IPS DF 6.9 (cell line): ENCODE data around the gene RBM26.
"Not testable (repeated sequence)": the region's sequence is repeated elsewhere in the genome, so short reads cannot be mapped to it uniquely, and the experiment has no call there.

Experiments used
- DNase-seq: peaks from one replicate; pipeline ENCODE4 v3.0.0-alpha.2; 2013; ENCODE audit warnings: low read depth, low spot score
- H3K27ac ChIP-seq: one replicate; pipeline ENCODE4 v1.5.1; 2013; ENCODE audit warnings: low read length, control low read depth
- H3K27me3 ChIP-seq: 2 replicates; pipeline ENCODE4 v1.6.1; 2013; ENCODE audit warnings: mild to moderate bottlenecking, low read length; ENCODE audit not compliant: control insufficient read depth, insufficient read depth
- H3K36me3 ChIP-seq: 2 replicates; pipeline ENCODE4 v1.6.1; 2013; ENCODE audit warnings: low read length; ENCODE audit not compliant: control insufficient read depth, insufficient read depth
- H3K4me1 ChIP-seq: 2 replicates; pipeline ENCODE4 v1.6.1; 2013; ENCODE audit warnings: low read length; ENCODE audit not compliant: control insufficient read depth, insufficient read depth
- H3K4me3 ChIP-seq: 2 replicates; pipeline ENCODE4 v1.5.1; 2013; ENCODE audit warnings: mild to moderate bottlenecking, low read length
- H3K9me3 ChIP-seq: 2 replicates; pipeline ENCODE4 v1.6.1; 2013; ENCODE audit warnings: low read length, inconsistent platforms; ENCODE audit not compliant: control insufficient read depth, insufficient read depth
- WGBS: extraction: QIAGEN DNeasy Blood & Tissue Kit; methylation state at CpG from one replicate; pipeline ENCODE4 v1.1.7; 2013; ENCODE audit warnings: mixed read lengths, missing lambda C conversion rate; ENCODE audit not compliant: insufficient read length, insufficient coverage; 5-methylcytosine and 5-hydroxymethylcytosine counted together

The RBM26 gene

DNA sequence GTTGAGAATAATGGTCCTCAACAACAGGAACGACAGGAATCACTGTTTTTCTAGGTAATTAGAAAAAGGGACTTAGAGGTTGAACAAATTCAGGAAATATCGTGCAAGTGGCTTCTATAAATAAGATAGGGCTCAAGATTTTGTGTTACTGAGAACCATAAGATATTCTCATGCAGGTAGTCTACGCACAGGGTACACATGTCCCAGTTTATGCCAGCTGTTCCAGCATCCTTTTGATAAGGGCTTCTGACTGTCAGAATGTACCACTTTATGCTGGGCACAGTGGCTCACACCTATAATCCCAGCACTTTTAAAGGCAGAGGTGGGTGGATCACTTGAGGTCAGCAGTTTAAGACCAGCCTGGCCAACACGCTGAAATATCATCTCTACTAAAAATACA is 32.1 kb downstream of the RBM26 start:
- no peaks in the 10 kb centered on the region for H3K4me1 ChIP-seq
- H3K27me3 ChIP-seq: no peaks in the 10 kb centered on the region
- WGBS: no CpG with 5 or more reads among the region's 4 CpGs
- H3K36me3 ChIP-seq: peaks cover 2% of the 10 kb centered on the region; the same call in 1 of the 2 replicates
- no peak overlapping the region for H3K4me3 ChIP-seq
- no peak overlapping the region for H3K27ac ChIP-seq
- H3K9me3 ChIP-seq: no peaks in the 10 kb centered on the region
- DNase-seq: no peak

DNA sequence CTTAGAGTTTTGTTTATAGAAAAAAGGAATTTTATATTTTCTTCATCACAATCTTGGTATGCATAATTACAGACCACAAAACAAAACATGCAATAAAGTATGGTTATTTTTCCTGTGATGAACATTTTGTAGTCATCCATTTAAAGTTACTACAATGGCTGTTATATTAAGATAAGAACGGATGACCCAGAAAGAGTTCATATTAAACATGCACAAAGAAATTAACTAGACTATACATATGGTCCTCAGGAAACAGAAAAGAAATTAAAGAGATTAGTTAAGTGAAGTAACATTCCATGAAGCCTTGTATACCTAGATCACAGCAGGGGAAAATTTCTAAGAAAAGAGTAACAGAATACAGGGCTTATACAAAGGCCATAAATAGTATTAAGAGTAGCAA is 36.8 kb downstream of the RBM26 start:
- Histone ChIP-seq H3K9me3 (no peaks in the 10 kb centered on the region), H3K27me3 (no peaks in the 10 kb centered on the region), H3K36me3 (peaks cover 7% of the 10 kb centered on the region; the same call in 1 of the 2 replicates), H3K4me3 (no peak overlapping the region), H3K4me1 (no peaks in the 10 kb centered on the region), H3K27ac (no peak overlapping the region)
- WGBS: no CpG with 5 or more reads among the region's 1 CpG
- no peak for DNase-seq

DNA sequence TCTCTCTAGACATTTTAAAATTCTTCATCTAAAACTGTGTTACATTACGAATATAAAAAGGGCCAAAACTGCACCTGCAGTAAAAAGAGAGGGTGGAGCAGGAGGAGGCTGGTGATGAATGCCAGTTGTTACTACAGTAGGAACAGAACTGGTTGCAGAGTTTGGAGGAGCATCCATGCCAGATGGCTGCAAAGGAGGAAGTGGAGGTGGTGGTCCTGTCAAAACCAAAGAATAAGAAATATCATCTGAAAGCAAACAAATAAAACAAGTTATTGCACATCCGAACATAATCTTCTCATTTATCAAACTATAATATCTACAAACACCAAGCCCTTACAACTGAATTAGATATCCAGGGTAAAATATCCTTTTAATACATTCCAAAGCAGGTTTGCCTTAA is 40.1 kb downstream of the RBM26 start:
- no peaks in the 10 kb centered on the region for H3K9me3 ChIP-seq
- peaks cover 7% of the 10 kb centered on the region; the same call in 1 of the 2 replicates for H3K36me3 ChIP-seq
- WGBS: 100% methylated on average over 1 of the region's 2 CpGs

DNA sequence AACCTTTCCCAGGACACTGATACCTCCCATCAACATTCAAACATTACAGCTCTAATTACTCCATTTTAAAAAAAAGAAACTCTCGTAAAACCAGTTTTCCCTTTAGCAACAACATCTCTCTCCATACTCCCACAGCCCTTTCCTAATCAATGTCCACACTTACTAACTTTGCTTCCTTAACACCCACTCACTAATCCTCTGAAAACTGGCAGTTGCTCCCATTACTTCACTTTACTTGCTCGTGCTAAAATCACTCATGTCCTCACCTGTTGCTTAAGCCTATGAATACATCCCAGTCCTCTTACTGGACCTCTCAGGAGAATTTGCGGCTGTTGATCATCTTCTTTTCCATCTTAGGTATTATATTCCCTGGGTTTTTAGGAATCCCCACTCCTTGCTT is 44.8 kb downstream of the RBM26 start:
- WGBS: 100% methylated on average over 1 of the region's 3 CpGs
- no peaks in the 10 kb centered on the region for H3K9me3 ChIP-seq
- no peak overlapping the region for H3K4me3 ChIP-seq
- H3K27me3 ChIP-seq: no peaks in the 10 kb centered on the region
- H3K27ac ChIP-seq: no peak overlapping the region
- H3K4me1 ChIP-seq: no peaks in the 10 kb centered on the region
- no peak for DNase-seq
- peaks cover 6% of the 10 kb centered on the region; the same call in 1 of the 2 replicates for H3K36me3 ChIP-seq

More for the DNA sequence above, 40.1 kb downstream of the RBM26 start:
- Histone ChIP-seq H3K27ac (no peak overlapping the region), H3K4me1 (no peaks in the 10 kb centered on the region), H3K4me3 (no peak overlapping the region), H3K27me3 (no peaks in the 10 kb centered on the region)
- DNase-seq: no peak

DNA sequence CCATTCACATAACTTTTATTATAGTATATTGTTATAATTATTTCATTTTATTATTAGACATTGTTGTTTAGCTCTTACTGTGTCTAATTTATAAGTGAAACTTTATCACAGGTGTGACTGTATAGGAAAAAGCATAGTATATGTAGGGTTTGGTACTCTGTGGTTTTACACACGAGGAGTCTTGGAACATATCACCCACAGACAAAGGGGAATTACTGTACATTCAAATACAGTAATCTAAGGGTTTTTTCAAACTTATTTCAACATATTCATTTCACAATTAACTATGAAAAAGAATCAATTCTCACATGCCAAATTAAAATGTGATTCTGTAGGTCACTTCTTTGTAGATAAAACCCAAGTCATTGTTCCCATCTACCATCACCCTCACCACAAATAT is 46.0 kb downstream of the RBM26 start:
- Histone ChIP-seq H3K36me3 (peaks cover 2% of the 10 kb centered on the region; the same call in 1 of the 2 replicates), H3K27me3 (no peaks in the 10 kb centered on the region), H3K4me3 (no peak overlapping the region), H3K9me3 (no peaks in the 10 kb centered on the region), H3K4me1 (no peaks in the 10 kb centered on the region), H3K27ac (no peak overlapping the region)
- DNase-seq: no peak
- no CpG with 5 or more reads among the region's 1 CpG for WGBS

DNA sequence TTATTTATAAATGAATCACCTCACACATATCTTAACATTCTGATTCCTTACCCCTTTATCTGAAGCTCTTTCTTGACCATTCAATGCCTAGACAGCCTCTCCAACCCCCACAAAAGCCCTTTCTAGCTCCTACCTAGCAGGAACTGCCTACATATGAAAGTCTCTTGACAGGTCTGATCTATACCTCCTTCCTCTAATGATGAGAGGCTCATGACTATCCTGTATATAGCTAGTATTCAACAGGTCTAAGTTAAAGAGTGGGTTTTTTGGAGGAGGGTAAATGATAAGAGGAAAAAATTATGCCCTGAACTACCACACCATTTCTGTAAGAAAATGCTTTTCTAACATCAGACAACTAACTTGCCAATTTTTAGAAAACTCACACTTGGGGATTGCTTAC is 47.0 kb downstream of the RBM26 start:
- Histone ChIP-seq H3K27ac (no peak overlapping the region), H3K4me1 (no peaks in the 10 kb centered on the region), H3K36me3 (peaks cover 4% of the 10 kb centered on the region; the same call in 1 of the 2 replicates), H3K9me3 (no peaks in the 10 kb centered on the region), H3K4me3 (no peak overlapping the region), H3K27me3 (no peaks in the 10 kb centered on the region)
- no peak for DNase-seq

DNA sequence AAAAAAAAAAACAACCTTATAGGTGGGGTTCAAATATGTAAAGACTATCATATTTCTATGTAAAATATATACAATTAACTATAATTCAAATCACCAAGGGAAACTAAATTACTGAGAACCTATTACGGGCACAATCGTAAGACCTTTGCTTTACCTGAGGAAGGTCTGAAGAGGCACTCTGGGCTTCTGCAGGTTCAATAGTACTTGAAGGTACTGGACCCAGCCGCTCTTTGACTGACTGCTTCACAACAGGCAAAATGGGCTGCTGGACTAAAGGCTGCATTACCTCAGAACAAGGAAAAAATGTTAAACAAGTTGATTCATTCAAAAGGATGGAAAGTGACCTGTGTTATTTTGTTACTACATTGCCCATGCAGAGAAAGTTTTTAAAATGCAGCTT is 51.8 kb downstream of the RBM26 start:
- no peak overlapping the region for H3K4me3 ChIP-seq
- H3K27me3 ChIP-seq: no peaks in the 10 kb centered on the region
- no peaks in the 10 kb centered on the region for H3K4me1 ChIP-seq
- peaks cover 4% of the 10 kb centered on the region; the same call in 1 of the 2 replicates for H3K36me3 ChIP-seq
- H3K27ac ChIP-seq: no peak overlapping the region
- H3K9me3 ChIP-seq: no peaks in the 10 kb centered on the region
- no peak for DNase-seq
- no CpG with 5 or more reads among the region's 3 CpGs for WGBS

DNA sequence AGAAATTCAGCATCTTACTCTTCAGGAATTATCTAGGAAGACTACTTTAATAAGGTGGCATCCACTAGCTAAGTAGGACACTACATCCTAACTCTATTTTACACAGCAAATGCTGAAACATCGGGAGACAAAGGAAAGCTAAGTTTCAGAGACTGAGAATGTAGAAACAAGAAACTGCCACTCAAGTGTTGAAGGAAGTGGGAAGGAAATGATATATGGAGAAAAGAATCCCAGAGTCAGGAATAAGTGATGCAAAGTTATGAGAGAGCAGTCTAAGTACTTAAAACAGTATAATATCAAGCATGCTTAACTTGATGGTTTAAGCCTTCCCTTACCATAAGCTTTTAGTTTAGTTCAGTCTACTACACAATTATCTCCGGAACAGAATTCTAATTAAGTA is 52.4 kb downstream of the RBM26 start:
- no peak for DNase-seq
- H3K4me1 ChIP-seq: no peaks in the 10 kb centered on the region
- H3K27me3 ChIP-seq: no peaks in the 10 kb centered on the region
- WGBS: no CpG with 5 or more reads among the region's 2 CpGs
- H3K4me3 ChIP-seq: no peak overlapping the region
- no peak overlapping the region for H3K27ac ChIP-seq
- peaks cover 2% of the 10 kb centered on the region; the same call in 1 of the 2 replicates for H3K36me3 ChIP-seq
- H3K9me3 ChIP-seq: no peaks in the 10 kb centered on the region

DNA sequence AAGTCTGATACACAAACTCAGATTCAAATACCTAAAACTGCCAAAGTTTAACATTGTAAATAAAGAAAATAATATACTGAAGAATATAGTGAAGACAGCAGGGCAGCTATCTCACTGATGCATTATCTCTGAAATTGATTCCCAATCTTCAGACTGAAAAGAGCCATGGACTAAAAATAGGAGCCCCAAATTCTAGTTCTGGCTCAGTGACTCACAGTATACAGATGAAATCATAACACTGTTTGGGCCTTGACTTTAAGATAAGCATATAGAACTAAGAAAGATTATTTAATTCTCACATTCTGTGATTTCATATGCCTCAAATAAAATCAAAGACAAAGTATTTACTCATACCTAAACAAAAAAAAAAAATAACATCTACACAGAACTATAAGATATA is 53.9 kb downstream of the RBM26 start:
- Histone ChIP-seq H3K27me3 (no peaks in the 10 kb centered on the region), H3K27ac (no peak overlapping the region), H3K36me3 (peaks cover 2% of the 10 kb centered on the region; the same call in 1 of the 2 replicates), H3K4me3 (no peak overlapping the region), H3K4me1 (no peaks in the 10 kb centered on the region), H3K9me3 (no peaks in the 10 kb centered on the region)
- DNase-seq: no peak

DNA sequence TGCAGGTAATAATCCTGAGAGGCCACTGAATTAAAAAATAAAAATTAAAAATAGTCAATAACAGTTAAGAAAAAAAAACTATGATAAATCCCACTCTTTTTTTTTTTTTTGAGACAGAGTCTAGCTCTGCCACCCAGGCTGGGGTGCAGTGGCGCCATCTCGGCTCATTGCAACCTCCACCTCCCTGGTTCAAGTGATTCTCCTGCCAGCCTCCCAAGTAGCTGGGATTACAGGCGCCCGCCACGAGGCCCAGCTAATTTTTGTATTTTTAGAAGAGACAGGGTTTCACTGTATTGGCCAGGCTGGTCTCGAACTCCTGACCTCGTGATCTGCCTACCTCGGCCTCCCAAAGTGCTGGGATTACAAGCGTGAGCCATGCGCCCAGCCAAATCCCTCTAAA is 56.4 kb downstream of the RBM26 start:
- not testable (repeated sequence) for H3K27ac ChIP-seq, H3K4me1 ChIP-seq, H3K4me3 ChIP-seq, H3K9me3 ChIP-seq, H3K27me3 ChIP-seq, H3K36me3 ChIP-seq, DNase-seq
- no CpG with 5 or more reads among the region's 10 CpGs for WGBS

DNA sequence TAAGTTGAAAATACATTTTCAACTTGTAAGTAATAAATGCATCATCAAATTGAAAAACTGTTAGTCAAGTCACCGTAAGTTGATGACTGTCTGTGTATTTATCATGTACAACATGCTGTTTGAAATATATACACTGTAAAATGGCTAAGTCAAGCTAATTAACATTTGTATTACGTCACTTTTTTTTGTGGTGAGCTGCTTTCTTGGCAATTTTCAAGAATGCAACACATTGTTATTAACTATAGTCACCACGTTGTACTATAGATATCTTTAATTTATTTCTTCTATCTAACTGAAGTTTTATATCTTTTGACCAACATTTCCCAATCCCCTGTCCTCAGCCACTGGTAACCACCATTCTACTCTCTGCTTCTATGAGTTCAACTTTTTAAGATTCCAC is 57.0 kb downstream of the RBM26 start:
- H3K27me3 ChIP-seq: no peaks in the 10 kb centered on the region
- no peak overlapping the region for H3K4me3 ChIP-seq
- H3K36me3 ChIP-seq: no peaks in the 10 kb centered on the region
- no peak for DNase-seq
- H3K9me3 ChIP-seq: no peaks in the 10 kb centered on the region
- WGBS: no CpG with 5 or more reads among the region's 3 CpGs
- no peak overlapping the region for H3K27ac ChIP-seq
- no peaks in the 10 kb centered on the region for H3K4me1 ChIP-seq
